HG02885 (cell line): ENCODE measurements around the gene TNK2.
"Not testable (repeated sequence)": the region's sequence is repeated elsewhere in the genome, so short reads cannot be mapped to it uniquely, and the experiment has no call there.

ENCODE experiments used
- ATAC-seq: cut with Tn5 transposase; IDR thresholded peaks from one replicate; pipeline ENCODE4 v1.9.1; 2021; ENCODE audit warnings: mild to moderate bottlenecking; ENCODE audit not compliant: unreplicated experiment, poor library complexity

Gene TNK2

DNA sequence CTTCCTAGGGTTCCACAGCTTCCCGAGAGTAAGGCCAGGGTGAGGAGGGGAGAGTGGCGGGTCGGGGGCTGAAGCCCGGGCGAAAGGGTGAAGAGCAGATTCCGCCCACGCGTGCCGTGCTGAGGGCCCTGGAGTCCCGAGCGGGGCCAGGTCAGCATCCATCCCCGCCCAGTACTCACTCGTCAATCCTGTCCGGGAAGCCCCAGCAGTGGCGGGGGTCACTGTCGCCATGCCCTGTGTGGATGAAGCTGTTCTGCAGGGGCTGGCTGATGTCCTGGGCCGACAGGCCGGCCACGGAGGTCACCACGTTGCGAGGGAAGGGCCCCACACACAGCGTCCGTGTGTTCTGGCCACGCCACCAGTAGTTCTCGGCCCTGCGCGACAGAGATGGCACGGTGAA lies 36.3 kb downstream of the TNK2 start:
- ATAC-seq = no peak

DNA sequence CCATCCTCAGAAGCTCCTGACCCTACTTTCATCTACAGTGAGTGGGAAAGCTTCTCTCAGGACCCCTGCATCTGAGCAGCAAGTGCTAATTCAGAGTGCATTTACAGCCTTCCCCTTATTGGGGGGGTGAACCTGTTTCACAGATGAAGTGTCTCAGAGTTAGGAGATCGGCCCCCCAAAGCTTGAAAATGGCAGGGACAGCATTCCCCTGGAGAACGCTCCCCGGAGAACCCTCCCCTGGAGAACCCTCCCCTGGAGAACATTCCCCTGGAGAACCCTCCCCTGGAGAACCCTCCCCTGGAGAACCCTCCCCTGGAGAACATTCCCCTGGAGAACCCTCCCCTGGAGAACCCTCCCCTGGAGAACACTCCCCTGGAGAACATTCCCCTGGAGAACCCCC lies 36.7 kb downstream of the TNK2 start:
- not testable (repeated sequence) for ATAC-seq

DNA sequence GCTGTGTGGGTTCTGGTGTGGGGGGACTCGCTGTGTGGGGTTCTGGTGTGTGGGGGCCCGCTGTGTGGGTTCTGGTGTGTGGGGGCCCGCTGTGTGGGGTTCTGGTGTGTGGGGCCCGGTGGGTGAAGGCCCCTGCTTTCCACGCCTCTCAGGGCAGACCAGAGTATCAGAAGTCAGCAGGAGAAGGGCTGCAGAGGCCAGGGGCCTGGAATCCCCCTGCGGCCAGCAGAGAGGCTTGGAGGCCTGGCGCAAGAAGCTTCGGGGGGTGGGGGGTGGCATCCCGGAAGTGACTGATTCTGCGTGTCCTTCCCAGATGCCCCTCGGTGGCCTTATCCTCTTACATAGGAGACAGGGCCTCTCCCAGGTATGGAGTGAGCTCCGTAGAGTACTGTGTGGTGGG lies 37.4 kb downstream of the TNK2 start:
- no peak for ATAC-seq

DNA sequence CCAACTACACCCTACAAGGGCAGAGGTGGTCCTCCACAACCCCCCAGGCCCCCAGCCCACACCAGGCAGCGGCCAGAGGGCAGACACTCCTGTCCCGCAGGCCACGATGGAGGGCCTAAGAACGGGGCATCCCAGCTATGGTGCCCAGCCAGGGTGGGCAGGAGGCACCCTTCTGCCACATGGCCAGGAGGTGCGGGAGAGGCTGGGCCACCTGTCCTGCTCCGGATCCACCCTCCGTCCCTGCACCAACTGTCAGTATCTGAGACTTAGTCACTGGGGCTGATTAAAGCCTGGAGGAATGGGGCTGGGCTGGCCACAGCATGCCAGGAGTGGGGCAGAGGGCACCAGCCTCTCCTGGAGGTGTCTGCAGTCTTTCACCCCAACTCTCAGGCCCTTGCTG lies 37.9 kb downstream of the TNK2 start:
- no peak for ATAC-seq

DNA sequence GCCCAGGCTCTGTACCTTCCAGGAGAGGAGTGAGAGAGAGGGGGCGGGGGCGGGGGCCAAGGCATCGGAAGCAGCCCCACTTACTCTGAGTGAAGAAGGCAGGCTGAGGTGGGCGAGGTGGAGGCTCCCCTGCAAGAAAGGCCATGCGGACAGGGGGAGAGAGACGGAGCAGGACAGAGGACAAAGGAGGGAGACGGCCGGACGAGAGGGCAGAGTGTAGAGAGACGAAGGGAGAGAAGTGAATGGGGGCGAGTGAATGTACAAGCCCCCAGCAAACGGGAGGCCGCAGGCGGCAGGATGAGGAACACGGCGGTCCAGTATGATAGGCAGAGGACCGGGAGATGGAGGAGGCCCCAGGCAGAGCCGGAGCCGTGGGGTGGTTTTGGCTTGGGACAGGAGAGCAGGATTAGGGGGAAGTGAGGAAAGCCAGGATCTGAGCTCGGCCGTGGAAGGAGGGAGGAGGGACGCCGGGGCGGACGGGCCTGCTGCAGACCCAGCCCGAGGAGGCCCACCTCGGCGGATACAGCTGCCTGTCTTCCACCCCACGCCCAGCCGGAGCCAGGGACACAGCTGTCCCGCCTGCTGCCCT lies 38.8 kb downstream of the TNK2 start:
- no peak for ATAC-seq

DNA sequence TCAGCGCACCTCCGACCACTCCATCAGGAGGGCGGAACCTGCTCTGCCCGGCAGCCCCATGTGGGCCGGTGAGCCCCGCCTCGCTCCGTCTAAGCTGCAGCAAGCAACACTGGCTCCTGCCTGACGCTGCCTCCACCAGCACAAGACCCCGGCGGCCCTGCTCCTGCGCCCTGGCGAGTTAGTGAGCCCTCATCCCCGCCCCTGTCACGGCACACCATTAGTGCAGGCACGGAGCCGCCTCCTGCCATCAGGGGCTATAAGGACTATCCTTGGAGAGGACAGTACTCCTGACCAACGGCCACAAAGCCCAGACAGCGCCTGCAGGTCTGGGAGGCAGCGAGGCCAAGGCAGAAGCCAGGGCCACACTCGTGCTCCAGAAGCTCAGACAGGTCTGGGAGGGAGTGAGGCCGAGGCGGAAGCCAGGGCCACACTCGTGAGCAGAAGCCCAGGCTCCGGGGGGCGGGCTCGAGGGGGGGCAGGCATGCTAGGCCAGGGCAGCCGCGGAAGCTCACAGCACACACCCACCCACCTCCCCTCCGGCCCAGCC lies 39.4 kb downstream of the TNK2 start:
- no peak for ATAC-seq

DNA sequence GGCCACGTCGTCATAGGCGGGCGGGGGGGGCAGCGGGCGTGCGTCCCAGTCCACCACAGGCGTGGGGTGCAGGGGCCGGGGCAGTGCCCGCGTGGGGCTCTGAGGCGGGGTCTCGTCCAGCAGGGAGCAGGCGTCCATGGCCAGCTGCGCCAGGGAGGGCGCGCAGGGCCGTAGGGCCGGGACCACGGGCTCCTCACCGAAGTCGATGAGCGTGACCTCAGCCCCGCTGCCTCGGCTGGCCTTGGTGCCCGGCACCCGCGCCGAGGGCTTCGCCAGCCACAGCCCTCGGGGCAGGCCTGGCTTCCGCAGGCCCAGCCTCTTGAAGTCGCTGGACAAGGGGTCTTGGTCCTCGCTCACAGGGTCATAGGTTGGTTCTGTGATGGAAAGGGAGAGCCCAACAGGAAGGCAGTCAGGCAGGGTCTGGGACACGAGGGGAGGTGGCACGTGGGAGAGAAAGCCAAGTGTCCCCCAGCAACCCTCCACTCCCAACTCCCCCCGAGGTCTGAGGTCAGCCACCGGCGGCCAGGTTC lies 40.0 kb downstream of the TNK2 start:
- ATAC-seq = no peak

DNA sequence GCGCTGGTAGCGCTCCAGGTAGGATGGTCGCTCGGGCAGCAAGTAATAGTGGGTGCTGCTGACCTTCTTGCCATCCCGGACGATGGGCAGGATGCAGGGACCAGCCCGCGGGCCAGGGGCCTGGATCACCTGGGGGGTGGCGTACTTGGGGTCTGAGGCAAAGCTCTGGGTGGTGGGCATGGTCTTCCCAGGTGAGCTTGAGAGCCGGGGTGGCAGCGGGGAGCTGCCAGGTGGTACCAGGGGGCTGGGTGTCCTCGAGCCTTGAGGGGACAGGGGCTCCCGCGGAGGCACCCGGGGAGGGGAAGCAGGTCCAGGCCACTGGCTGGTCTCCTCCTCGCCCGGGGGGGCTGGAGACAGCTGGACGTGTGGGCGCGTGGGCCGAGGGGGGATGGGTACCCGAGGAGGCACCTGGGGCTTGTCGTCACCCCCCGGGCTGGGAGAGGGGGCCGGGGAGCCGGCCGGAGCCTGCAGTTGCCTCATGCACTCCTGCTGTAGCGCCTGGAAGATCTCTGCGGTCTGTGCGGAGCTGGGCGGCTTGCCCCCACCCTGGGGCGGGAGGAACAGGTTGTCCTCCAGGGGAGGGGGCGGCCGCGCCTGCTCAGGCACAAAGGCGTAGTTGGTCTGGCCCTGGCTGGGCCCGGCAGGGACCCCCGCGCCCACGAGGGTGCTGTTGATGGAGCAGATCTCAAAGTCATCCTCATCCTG lies 40.6 kb downstream of the TNK2 start:
- no peak for ATAC-seq

DNA sequence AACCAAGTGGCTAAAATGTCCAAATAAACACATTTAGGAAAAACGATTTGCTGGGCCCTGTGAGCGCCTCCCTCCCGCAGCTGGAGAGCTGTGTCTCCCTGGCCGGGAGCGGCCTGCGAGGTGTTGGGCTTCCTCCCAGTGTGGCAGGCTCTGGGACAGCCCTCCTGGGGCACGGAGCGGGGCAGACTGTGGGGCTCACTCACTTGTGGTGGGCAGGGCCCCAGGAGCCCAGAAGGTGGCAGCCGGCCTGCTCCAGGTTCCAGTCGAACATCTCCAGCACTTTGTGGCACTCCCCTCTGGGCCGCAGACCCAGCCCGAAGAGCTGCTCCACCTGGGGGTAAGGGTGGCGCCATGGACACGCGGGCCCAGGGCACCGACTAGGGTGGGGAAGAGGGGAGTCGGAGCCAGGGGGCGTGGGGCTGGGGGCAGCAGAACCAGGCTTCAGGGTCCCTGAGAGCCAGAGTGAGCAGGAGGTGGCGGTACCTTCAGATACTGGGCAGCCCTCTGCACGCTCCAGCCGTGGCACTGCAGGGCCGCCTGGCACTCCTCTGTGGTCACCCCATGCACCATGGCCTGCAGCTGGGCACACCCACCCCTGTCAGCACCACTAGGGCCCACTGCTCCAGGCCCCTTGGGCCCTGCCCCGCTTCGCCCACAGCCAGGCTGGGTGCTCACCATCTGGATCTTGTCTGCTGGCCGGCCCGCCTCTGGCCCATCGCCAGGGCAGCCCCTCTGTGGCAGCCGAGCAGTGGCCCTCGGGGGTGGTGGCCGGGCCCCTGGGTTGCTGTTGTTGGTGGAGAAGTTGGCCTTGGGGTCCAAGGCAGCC lies 41.5 kb downstream of the TNK2 start:
- no peak for ATAC-seq

DNA sequence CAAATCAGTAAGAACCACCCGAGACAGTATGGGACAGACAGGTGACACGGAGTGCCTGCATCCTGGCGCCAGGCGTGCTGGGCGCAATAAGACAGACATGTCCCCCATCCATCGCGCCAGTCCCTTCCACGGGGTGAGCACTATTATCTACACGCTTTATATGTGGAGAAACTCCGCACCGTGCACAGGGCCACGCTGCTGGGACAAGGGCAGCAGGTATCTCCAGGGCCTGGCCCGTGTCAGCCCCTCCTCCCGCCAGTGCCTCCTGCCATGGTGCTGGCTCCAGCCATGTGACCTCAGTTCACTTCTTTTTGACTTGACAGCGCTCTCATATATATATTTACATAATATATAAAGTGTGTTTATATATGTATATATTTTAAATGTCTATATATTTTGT lies 42.6 kb downstream of the TNK2 start:
- no peak for ATAC-seq

DNA sequence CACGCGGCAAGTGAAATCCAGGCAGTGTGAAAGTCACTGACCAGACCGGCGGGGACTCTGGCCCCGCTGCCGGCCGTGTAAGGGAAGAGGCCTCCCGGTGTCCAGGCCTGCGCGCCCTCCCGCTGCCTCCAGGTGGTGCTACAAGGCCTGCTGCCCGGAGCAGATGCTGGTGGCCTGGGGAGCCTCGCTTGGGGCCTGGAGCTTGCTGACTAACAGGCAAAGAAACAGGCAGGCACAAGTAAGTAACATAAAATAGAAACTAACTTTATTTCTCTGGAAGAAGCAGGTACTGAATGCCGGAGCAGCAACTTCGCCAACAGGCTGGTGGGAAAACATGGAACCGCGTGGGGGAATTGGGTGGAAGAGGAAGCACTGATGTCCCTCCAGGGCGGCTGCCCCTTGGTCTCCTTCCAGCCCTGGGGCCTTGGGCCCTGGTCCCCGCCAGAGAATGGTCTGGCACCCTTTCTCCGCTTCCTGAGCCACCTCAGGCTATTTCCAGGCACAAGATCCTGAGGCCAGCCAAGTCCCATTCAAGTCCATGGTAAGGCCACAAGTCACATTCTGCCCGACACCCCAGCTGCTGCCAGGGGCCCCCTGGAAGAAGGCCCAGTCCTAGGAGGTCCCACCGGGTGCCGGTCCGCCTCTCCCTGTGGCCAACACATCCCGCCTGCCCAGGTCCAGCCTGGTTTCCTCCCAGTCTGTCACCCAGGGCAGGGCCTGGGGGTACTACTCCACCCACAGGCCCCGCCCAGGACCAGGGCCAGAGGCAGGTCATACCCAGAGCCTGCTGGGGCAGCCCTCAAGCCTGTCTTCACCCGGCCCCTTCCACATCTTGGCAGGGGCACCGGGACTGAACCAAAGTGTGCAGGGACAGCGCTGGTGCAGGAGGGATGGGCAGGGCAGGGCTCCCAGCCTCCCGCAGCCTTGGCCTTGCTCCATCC lies 45.0 kb downstream of the TNK2 start:
- peak; percentile 48 for ATAC-seq

DNA sequence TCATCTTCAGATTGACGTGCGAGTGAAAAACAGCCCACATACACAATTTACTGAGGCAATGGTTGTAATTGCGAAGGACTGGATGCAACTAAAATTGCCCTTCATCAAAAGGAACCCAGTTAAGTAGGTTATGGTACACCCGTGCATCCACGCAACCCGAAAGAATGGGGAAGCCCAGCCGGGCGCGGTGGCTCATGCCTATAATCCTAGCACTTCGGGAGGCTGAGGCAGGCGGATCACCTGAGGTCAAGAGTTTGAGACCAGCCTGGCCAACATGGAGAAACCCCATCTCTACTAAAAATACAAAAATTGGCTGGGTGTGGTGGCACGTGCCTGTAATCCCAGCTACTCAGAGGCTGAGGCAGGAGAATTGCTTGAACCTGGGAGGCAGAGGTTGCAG lies 46.0 kb downstream of the TNK2 start:
- ATAC-seq = not testable (repeated sequence)

DNA sequence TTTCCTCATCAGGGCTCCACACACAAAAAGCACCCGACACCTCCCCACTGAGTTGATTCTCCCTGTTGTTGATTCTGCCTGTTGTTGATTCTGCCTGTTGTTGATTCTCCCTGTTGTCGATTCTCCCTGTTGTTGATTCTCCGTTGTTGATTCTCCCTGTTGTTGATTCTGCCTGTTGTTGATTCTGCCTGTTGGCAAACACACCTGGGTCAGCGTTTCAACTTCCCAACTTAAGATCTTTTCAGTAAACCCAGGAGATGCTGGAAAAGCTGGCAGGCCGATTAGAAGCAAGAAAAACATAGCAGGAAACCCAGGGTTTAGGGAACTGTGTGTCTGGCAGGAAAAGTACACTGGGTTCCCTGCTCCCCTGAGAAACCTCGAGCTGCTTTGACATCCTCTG lies 47.9 kb downstream of the TNK2 start:
- ATAC-seq = no peak

DNA sequence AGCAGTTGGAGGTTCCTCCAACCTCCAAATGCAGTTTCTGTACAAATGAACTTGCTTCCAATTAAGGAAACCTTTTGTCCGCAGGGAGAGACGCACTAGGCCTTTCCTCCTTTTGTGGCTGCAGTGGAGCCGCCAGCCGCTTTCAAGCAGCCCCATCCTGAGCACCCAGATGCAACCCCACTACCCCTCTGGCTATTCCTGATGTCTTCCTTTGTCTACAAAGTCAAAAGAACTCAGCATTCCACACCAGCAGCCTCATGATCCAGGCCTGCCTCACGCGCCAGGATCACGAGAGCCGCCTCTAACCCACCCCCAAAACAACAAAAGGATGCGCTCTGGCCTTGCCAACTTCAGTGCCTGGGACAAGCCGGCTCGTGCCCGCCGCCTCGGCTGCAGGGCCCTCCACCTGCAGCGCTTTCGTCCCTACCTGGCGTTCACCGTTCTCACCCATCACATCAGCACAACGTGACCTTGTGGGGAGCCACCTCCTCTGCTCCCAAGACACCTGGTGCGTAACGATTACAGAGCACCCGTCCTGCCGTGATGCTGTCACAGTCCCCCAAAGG lies 48.4 kb downstream of the TNK2 start:
- no peak for ATAC-seq

DNA sequence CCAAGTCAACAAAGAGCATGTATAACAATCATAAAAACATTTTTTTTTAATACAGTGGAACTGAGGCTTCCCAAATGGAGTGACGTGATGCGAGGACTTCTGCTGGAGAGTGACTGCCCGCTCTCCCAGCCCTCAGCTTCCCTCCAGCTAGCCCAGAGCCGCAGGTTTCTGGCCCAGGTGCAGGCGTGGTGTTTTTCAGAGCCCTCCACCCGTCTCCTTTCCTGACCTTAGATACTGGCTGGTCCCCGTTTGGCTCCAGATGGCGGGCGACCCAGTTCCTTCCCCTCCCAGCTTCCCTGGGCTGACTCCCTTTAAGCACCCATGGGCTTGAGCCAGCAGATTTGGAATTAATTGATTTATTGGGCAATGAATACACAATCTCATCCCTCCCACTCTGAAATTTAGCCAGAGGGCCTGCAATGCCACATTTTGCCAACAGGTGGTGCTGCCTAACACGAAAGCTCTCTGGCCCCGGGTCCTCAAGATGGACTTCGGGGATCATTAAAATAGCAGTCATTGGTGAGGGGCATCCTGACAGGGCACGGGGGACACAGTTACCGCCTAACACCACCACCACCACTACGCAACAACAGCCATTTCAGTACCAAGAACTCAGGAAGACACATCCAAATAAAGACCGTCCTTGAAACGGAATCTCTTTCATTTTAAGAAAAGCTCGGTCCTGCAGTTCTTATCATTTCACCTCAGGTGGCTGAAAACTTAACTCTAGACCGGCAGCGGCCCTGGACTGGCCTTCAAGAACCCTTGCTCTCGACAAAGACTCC lies 49.1 kb downstream of the TNK2 start:
- peak; percentile 59 for ATAC-seq

DNA sequence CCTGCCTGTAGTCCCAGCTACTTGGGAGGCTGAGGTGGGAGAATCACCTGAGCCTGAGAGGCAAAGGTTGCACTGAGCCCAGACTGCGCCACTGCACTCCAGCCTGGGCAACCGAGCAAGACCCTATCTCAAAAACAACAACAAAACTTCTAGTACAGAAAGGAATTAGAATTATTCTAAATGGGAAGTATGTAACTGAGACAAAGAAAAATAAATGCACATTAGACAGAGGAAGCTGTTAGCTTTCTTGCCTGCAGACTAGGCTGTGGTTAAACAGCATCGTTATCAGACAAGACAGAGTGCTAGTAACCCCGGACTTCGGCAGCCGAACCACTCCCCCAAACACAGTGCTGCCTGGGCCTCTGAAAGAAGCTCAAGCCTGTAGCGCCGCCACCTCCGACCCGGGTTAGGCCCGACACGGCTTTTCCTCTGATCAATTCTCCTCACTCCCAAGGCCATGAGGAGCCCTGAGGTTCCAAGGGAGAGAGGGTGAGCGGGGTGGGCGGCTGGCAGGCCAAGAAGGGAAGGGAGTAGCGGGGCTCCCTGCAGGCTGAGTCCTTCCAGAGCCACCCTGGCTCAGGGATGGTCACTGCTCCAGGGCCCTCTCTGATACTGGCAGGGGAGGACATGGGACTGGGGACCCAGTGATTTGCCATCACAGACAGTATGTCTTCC lies 51.8 kb downstream of the TNK2 start:
- ATAC-seq = no peak

DNA sequence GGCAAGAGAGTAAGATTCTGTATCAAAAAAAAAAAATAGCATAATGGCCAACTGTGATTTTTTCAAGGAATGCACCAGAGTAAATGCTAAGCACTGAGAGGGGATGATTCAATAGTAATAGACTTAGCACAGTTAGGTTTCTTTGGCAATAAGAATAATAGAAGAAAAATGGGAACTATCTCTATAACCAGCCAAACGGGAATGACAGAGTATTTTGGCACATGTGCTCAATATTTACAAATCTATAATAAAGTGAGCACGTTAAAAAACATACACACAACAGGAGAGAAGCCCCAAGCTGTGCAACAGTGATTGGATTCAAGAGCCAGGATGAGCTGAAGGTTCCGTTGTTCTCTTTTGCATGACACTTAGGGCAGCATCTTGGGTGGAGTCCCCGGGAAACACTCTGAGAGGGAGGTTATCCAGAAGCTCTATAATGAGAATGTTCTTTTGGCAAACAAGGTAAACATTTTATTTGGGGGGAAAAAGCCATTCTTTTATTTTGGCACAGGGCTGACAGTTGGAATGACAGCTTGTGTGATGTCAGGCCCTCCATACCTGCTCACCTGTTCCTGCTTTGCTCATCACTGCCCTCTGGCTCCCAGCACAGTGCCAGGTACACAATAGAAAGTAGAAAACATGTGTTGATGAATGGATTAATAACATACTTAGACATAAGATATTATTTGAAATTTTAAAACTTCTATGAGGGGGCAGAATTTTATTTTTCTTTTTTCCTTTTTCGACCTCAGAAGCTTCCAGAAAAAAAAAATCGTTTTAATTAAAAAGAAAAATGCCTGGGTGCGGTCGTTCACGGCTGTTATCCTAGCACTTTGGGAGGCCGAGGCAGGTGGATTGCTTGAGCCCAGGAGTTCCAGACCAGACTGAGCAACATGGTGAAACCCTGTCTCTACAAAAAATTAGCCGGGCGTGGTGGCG lies 52.6 kb downstream of the TNK2 start:
- ATAC-seq = no peak
